Neural progenitor cell (in vitro differentiated cells): ENCODE data around the gene HLA-DMA.

Experiments
- CTCF ChIP-seq: fragments of 200-600 bp; sonication (generic); IDR thresholded peaks from 2 replicates; pipeline ENCODE4 v1.5.1; 2017; ENCODE audit warnings: antibody characterized with exemption, mild to moderate bottlenecking
- EZH2 ChIP-seq: fragments of 200-600 bp; sonication (generic); IDR thresholded peaks from 2 replicates; pipeline ENCODE4 v1.6.1; 2017; ENCODE audit warnings: antibody characterized with exemption, mild to moderate bottlenecking, moderate library complexity
- EZH2phosphoT487 ChIP-seq: fragments of 200-600 bp; sonication (generic); IDR thresholded peaks from 2 replicates; pipeline ENCODE4 v1.6.1; 2017; ENCODE audit warnings: antibody characterized with exemption

DNA sequence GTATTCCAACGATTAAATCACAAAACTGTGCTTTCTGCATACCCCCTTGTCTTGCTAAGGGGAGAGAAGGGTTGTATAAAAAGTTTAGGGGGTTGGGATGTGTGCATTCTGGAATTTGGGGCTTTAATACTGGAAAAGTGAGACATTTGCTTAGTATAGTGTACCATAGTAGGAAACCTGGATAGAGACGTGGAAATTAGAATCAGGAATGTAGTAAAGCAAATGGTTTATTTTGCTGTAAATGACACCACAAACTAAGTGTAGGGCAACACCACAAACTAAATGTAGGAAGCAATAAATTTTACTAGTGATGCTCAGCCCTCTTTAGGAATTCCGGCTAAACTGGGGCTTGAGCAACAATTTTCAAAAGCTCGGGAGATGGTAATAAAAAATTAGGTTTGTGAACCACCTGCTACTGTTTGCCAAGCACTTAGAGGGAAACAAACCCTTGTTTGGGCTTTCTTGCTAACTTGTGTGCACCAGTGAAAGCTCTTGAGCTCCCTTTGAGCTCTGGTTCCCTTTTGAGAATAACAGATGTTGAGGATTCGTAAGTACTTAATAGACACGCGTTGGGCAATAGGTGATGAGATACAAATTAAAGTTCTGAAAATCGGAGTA lies 29.3 kb upstream of the HLA-DMA start:
- TF ChIP-seq CTCF (no peak), EZH2 (no peak), EZH2phosphoT487 (no peak)
